T-helper 1 cell treated with Interleukin-12 subunit alpha and Interleukin-12 subunit beta and Interleukin-4 antibody, amounts not matched to agents 30 ng/mL and 1 ng/mL, for 36 hours (primary cell): Measurements from ENCODE around the gene SLC45A3. TPM values are rescaled to one million over a fixed set of nuclear protein-coding genes. Genes with fewer than 3 reads are reported as not detected.
"Not testable (repeated sequence)": the region's sequence is repeated elsewhere in the genome, so short reads cannot be mapped to it uniquely, and the experiment has no call there.

Experiments
- intact Hi-C: fragments of 100-400 bp; cut with micrococcal nuclease; formaldehyde crosslinking; loops from one replicate; pipeline ENCODE4 v1.15.1; 2024
- total RNA-seq: library from RNA; stranded (reverse); gene quantifications from 2 replicates; pipeline ENCODE4 v1.2.3, GENCODE V29; 2022

Gene SLC45A3
- total RNA-seq, 1 donor from 2014 or later, result 0.27 TPM

GRCh38 chr1:205637854-205638468 is 42.3 kb downstream of the SLC45A3 start:
- intact Hi-C loops, result no loop called here

GRCh38 chr1:205636732-205637131 is 43.6 kb downstream of the SLC45A3 start:
- intact Hi-C loops, result no loop called here

GRCh38 chr1:205636138-205636530 is 44.2 kb downstream of the SLC45A3 start:
- intact Hi-C loops, result not testable (repeated sequence)

- intact Hi-C loops, result loop anchor here (2.0 to 5.0 kb wide), 6 partner anchors 33 to 1704 kb away; partner anchors contain the start of genes CD55 and RHEX
These were observed 46.8 kb downstream of the SLC45A3 start for GRCh38 chr1:205633421-205633976.

GRCh38 chr1:205632669-205633169 is 47.6 kb downstream of the SLC45A3 start:
- intact Hi-C loops, result loop anchor here (1.0 to 5.0 kb wide), 11 partner anchors 25 to 1705 kb away; partner anchors contain the start of genes CD55, RHEX and SLC41A1

GRCh38 chr1:205631768-205632668 is 48.3 kb downstream of the SLC45A3 start, which contains the start of gene ELK4:
Gene ELK4 (minus strand): TSS chr1:205632011. CDS start chr1:205623882, 8,129 bp downstream.
- intact Hi-C loops, result loop anchor here (1.0 to 5.0 kb wide), 18 partner anchors 25 to 1705 kb away; partner anchors contain the start of genes CD55, NUAK2, RAB29 and RHEX

GRCh38 chr1:205631010-205631767 is 49.1 kb downstream of the SLC45A3 start:
- intact Hi-C loops, result loop anchor here (1.0 to 5.0 kb wide), 11 partner anchors 144 to 1706 kb away; partner anchors contain the start of genes CD55, NUAK2, RAB29 and RHEX

GRCh38 chr1:205630651-205631009 is 49.7 kb downstream of the SLC45A3 start:
- intact Hi-C loops, result loop anchor here (1.0 to 5.0 kb wide), 11 partner anchors 143 to 1707 kb away; partner anchors contain the start of genes CD55, NUAK2, RAB29 and RHEX

- intact Hi-C loops, result loop anchor here (2.0 to 5.0 kb wide), 6 partner anchors 143 to 1707 kb away; partner anchors contain the start of genes CD55 and RHEX
These were observed 50.1 kb downstream of the SLC45A3 start for GRCh38 chr1:205630241-205630640.

- intact Hi-C loops, result loop anchor here (2.0 to 5.0 kb wide), 6 partner anchors 142 to 1708 kb away; partner anchors contain the start of genes CD55 and RHEX
These were observed 50.6 kb downstream of the SLC45A3 start for GRCh38 chr1:205629751-205630150.

- intact Hi-C loops, result no loop called here
These were observed 52.4 kb downstream of the SLC45A3 start for GRCh38 chr1:205627956-205628355.

GRCh38 chr1:205626216-205626615 is 54.1 kb downstream of the SLC45A3 start:
- intact Hi-C loops, result no loop called here

GRCh38 chr1:205623646-205624045 is 56.7 kb downstream of the SLC45A3 start:
- intact Hi-C loops, result loop anchor here (2.0 kb wide), 1 partner anchor 13 kb away; no protein-coding TSS in a partner anchor

GRCh38 chr1:205620269-205620668 is 60.0 kb downstream of the SLC45A3 start:
- intact Hi-C loops, result no loop called here

- intact Hi-C loops, result no loop called here
These were observed 60.9 kb downstream of the SLC45A3 start for GRCh38 chr1:205619376-205619775.

- intact Hi-C loops, result no loop called here
These were observed 63.6 kb downstream of the SLC45A3 start for GRCh38 chr1:205616563-205617293.

- intact Hi-C loops, result no loop called here
These were observed 64.5 kb downstream of the SLC45A3 start for GRCh38 chr1:205615789-205616188.

- intact Hi-C loops, result no loop called here
These were observed 66.4 kb downstream of the SLC45A3 start for GRCh38 chr1:205613854-205614412.

- intact Hi-C loops, result no loop called here
These were observed 67.8 kb downstream of the SLC45A3 start for GRCh38 chr1:205612556-205612955.
